Skin epidermis (tissue), 12 donors: Measurements from ENCODE around the gene TULP3.

ENCODE experiments used
- H3K27ac ChIP-seq, 21 experiments: fragments of 200-600 bp; sonication (generic) in 11 of 21; one replicate each; pipeline ENCODE4 v1.5.0; 2020; ENCODE audit warnings: mild to moderate bottlenecking in 3 of 21, inconsistent platforms in 2 of 21, moderate library complexity in 2 of 21
- H3K4me3 ChIP-seq, 7 experiments: fragments of 200-600 bp; sonication (generic) in 2 of 7; one replicate each; pipeline ENCODE4 v1.5.0; 2020; ENCODE audit warnings: inconsistent platforms in 2 of 7, mild to moderate bottlenecking in 2 of 7, moderate library complexity in 1 of 7

The TULP3 gene

DNA sequence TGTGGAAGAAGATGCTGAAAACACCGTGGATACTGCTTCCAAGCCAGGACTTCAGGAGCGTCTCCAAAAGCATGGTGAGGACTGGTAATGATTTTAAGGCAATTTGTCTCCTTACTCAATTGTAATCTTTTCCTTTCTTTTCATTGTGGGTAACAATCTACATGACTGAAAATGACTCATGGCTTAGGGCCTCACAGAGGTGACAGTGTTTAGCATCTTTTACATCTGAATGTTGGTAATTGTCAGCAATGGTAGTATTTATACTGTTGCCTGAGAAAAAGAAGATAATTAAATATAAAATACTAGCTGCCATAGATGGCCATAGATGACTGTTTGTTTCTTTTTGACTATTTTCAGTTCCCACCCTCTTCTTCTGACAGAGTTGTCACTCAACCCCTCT, 31.6 kb downstream of the TULP3 start:
- H3K27ac ChIP-seq, result no peak overlapping the region
- no peak overlapping the region for H3K4me3 ChIP-seq

GRCh38 chr12:2923057-2923456, 32.4 kb downstream of the TULP3 start:
- Histone ChIP-seq H3K27ac (no peak overlapping the region), H3K4me3 (no peak overlapping the region)

DNA sequence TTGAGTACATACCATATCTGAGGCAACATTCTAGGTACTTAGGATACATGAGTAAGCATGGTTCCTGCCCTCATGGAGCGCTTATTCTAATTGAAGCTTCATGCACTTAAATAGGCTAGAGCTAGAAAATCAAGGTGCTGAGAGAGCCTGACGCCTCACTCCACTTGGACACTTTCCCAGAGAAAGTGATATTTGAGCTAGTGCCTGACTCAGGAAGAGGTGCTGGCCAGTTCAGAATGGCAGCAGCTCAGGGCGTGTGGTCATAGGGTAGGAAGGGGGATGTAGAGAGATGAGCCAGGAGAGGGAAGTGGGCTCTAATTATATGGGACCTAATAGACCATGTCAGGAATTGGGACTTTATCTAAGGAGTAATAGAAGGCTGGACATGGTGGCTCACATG, 33.3 kb downstream of the TULP3 start:
- Histone ChIP-seq H3K4me3 (no peak overlapping the region), H3K27ac (no peak overlapping the region)

DNA sequence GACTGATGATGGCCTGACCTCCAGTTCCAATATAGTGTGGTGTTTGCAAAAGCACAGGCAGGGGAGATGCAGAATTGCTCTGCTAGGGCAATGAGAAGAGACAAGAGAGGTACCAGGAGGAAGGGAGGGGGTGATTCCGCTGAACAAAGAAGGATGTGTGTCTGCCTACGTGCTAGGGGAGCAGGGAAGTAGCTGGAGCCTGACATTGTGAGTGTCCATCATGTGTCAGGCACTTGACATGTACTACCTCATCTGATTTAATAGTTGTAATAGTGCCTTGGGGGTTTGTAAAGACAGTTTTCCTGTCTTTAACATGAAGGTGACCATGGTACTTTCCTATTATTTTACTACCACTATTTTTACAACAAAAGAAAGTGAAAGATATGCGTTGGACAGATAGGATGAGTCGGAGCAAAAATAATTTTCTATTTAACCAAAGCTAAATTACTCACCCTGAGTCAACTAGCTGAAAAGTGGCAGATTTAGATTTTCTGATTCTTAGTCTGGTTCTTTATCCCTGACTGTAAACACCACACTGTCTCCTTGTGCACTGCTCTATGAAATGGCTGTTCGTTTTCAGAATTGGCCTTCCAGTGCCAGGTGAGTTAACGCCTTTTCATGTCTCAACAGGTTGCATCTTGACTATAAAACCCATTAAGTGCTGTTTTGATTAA, 34.8 kb downstream of the TULP3 start:
- peak overlapping the region in 1 of 21 experiments; percentile 24 for H3K27ac ChIP-seq
- no peak overlapping the region for H3K4me3 ChIP-seq

DNA sequence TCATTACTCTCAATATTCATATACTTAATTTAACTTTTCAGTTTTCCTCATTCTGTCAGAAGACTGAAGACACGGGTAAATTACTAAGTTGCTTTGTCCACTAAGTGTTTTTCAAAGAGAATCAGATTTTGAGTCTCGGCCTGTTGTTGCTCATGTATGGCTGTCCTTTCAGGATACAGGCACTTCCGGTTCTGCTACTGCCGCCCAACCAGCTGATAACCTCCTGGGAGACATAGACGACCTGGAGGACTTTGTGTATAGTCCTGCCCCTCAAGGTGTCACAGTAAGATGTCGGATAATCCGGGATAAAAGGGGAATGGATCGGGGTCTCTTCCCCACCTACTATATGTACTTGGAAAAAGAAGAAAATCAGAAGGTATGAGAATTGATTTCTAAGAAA, 40.2 kb downstream of the TULP3 start:
- Histone ChIP-seq H3K27ac (no peak overlapping the region), H3K4me3 (no peak overlapping the region)

DNA sequence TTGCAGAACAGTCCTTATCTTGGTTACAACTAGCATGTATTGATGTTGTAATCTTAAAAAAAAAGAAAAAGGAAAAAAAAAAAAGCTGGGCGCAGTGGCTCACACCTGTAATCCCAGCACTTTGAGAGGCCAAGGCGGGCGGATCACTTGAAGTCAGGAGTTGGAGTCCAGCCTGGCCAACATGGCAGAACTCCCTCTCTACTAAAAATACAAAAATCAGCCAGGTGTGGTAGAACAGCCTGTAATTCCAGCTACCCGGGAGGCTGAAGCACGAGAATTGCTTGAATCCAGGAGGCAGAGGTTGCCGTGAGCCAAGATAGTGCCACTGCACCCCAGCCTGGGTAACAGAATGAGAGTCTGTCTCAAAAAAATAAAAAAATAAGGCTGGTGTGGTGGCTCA, 42.9 kb downstream of the TULP3 start:
- Histone ChIP-seq H3K4me3 (no peak overlapping the region), H3K27ac (no peak overlapping the region)

DNA sequence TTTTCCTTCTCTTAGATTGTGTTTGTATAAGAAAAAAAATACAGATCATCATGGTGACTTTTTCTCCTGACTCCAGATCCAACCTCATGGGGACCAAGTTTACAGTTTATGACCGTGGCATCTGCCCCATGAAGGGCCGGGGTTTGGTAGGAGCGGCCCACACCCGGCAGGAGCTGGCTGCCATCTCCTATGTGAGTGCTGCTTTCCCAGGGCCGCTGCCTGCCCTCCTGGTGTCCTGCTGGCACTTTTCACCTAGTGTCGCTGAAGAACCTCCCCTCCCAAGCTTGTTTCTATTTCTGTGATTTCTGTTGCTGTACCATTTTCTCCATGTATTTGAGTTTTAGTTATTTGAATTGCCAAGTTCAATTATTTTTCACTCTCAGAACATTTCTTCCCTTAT, 43.7 kb downstream of the TULP3 start:
- no peak overlapping the region for H3K4me3 ChIP-seq
- no peak overlapping the region for H3K27ac ChIP-seq

- Histone ChIP-seq H3K4me3 (no peak overlapping the region), H3K27ac (no peak overlapping the region)
These were observed 45.6 kb downstream of the TULP3 start for GRCh38 chr12:2936301-2936700.

DNA sequence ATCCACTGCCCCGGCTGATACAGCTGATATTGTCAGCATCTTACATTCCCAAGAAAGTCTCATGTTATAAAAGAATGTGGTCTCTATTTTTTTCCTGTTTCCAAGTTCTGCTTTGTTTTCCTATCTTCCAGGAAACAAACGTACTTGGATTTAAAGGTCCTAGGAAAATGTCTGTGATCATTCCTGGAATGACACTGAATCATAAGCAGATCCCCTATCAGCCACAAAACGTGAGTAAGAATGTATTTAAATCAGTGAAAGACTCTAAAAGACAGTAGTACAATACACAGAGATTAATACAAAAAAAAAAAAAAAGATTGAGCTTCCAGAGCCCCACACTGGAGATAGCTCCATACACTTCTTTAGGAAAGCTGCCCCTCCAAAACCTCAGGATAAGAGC, 46.8 kb downstream of the TULP3 start:
- Histone ChIP-seq H3K27ac (no peak overlapping the region), H3K4me3 (no peak overlapping the region)

- Histone ChIP-seq H3K4me3 (no peak overlapping the region), H3K27ac (no peak overlapping the region)
These were observed 48.5 kb downstream of the TULP3 start for GRCh38 chr12:2939191-2939590.

- Histone ChIP-seq H3K4me3 (no peak overlapping the region), H3K27ac (no peak overlapping the region)
These were observed 49.9 kb downstream of the TULP3 start for GRCh38 chr12:2940564-2940963.

- H3K4me3 ChIP-seq, result no peak overlapping the region
- H3K27ac ChIP-seq, result no peak overlapping the region
These were observed 50.8 kb downstream of the TULP3 start for GRCh38 chr12:2941524-2941923.

DNA sequence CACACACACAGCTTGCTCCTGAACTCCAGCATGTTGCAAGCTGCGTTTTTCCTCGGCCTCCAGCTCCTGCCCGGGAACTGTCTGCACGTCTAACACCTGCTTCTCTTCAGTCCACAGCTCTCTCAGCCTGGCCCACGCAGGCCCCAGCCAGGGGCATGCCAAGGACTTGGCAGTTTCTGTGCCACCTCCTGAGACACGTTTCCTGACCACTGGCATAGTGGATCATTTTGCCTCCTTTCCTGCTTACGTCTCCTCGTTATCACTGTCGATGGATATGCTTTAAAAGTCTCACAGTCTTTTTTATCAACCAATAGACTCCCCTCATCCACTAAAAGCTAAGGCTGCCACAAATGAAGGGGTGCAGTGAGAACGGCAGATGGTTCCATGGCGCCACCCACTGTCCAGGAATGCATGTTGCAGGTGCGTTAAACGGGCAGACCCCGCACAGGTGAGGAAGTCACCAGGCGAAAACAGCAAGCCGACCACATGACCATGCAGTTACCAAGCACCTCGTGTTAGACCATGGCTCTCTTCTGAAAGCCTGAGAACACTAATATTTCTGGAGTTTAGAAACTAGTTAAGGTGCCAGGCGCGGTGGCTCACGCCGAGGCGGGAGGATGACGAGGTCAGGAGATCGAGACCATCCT, 53.8 kb downstream of the TULP3 start:
- peak overlapping the region in 1 of 7 experiments; percentile 5 for H3K4me3 ChIP-seq
- H3K27ac ChIP-seq, result no peak overlapping the region

- H3K27ac ChIP-seq, result no peak overlapping the region
- H3K4me3 ChIP-seq, result no peak overlapping the region
These were observed 58.7 kb downstream of the TULP3 start for GRCh38 chr12:2949411-2949810.

DNA sequence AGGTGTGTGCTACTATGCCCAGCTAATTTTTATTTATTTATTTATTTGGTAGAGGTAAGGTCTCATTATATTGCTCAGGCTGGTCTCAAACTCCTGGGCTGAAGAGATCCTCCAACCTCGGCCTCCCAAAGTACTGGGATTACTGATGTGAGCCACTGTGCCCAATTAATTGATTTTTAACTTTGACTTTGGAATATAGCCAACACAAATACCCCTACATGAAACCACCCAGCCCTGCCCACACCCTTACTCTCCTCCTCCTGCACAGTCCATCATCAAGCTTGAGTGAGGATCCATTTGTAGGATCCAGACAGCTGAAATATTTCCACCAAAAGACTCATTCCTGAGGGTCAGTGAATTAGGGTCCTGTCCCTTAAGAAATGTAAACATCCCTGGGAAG, 65.2 kb downstream of the TULP3 start:
- Histone ChIP-seq H3K4me3 (no peak overlapping the region), H3K27ac (no peak overlapping the region)

DNA sequence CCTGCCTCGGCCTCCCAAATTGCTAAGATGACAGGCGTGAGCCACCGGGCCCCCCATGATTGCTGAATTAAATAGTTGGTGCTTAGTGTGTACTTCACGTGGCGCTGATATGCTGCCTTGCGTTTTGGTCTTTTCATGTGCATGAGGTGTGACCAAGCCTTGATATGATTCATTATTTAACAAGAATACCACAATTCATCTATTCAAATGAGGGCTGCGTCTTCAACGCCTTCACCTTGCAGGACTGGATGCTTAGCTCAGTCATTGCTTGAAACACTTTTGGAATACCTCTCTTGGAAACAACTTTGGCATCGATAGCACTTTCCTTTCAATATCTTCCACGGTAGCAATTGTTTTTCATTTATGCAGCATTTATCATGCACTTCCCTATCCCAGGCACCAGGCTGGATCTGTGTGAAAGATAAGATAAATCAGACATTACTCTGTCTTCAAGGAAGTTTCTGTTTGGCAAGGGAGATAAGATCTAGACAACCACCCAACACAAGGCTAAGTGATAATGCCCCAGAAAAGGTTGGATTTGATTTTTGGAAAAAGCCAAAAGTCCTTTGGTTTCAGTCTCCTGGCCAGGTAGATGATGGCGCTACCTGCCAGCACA, 67.2 kb downstream of the TULP3 start:
- peak overlapping the region; percentile 46 to 60 (median 54) for H3K4me3 ChIP-seq
- peak overlapping the region in 17 of 21 experiments; percentile 49 to 91 (median 83) for H3K27ac ChIP-seq

DNA sequence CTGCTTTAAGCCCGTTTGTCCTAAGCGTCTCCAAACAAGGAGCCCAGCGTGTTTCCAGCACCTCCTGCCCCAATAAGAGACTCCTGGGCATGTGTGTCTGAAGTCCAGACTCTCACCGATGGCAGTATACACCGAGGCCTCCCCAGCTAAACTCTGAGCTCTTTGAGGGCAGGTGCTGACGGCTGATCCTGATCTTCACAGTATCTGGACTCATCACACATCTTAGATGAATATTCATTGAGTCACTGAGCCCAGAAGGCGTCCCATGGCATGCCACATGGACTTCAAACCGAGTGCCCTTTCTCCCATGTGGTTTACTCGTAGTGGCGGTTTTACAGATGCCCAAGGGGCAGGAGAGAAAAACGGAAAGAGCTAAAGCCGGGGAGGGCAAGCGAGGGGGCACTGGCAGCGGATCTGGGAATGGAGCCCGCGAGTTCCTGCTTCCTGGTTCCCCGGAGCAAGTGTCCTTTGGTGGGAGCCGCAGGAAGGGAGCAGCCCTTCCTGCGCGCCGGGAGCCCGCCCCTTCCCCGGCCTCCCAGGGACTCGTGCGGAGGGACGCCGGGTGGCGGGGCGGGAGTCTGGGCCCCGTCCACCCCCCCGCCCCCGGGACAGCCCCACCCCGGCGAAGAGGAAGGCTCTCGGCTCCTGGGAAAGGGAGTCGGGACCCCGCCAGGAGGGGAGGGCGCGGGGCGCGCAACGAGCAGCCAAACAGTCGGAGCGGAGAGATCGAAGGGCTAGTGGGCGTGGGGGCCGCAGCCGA, 67.9 kb downstream of the TULP3 start:
- Histone ChIP-seq H3K4me3 (peak overlapping the region; percentile 46 to 60 (median 54)), H3K27ac (peak overlapping the region in 20 of 21 experiments; percentile 49 to 91 (median 82))

DNA sequence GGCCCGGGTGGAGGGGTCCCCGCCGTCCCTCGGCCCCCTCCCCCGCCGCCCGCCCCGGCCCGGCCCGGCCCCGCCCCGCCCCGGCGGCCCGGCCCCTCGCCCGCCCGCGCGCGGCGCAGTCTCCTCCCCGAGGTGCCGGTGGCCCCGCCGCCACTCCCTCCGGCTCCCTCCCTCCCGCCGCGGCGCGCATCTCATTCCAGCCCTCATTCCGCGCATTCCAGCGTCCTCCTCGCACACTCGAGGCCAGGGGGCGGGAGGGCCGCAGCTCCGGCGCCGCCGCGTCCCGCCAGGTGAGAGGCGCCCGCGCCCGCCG, 68.5 kb downstream of the TULP3 start, which contains the start of gene TEAD4:
Gene TEAD4 (plus strand): TSS at position 206 of the 313 bp plus-strand sequence.
- peak within 1 kb of the TSS; percentile 46 to 60 (median 54) for H3K4me3 ChIP-seq
- H3K27ac ChIP-seq, result peak within 1 kb of the TSS; percentile 49 to 91 (median 81)

DNA sequence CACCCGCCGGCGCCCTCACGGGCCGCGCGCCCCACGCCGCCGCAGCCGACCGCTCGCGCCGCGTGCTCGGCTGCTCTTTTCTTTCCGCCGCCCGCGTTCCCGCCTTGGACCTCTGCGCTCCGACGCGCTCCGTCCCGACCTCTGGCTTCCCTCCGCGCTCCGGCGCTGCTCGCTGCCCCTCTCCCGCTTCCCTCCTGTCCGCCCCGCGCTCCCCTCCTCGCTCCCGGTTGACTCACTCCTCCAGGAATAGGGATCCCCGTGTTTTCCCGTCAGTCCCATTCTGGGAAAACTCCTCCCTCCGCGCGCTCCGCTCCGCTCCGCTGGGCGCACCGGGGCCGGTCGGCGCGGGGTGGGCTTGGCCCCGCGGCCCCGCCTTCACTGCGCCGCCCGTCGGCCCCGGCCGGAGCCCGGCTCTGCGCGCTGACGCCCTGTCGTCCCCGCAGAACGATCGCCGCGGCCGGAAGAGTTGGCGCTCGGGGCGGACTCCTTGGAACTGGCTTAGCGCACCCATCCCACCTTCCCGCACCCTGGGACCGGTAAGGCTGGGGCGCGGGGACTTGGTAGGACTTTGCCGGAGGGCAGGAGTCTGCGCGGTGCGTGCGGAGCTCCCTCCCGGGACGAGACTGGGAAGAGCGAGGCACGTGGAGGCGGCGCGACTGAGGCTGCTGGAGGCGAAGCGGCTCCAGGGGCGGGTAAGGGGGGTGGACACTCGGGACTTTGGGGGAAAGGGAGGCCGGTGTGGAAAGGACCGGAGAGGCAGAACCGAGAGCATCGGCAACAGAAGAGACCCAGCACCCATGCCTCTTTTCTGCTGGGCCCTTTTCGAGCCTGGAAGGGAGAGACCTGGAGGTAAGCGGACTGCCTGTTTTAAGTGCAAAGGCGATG, 69.1 kb downstream of the TULP3 start:
- H3K27ac ChIP-seq, result peak overlapping the region; percentile 22 to 91 (median 74)
- peak overlapping the region; percentile 35 to 60 (median 54) for H3K4me3 ChIP-seq
